ENCODE measurements around the gene DDX31. TPM values are rescaled to one million over a fixed set of nuclear protein-coding genes. Genes with fewer than 3 reads are reported as not detected.

Gene DDX31
- total RNA-seq, 2 experiments from 2014 or later, result 28.3 to 28.8 TPM

DNA sequence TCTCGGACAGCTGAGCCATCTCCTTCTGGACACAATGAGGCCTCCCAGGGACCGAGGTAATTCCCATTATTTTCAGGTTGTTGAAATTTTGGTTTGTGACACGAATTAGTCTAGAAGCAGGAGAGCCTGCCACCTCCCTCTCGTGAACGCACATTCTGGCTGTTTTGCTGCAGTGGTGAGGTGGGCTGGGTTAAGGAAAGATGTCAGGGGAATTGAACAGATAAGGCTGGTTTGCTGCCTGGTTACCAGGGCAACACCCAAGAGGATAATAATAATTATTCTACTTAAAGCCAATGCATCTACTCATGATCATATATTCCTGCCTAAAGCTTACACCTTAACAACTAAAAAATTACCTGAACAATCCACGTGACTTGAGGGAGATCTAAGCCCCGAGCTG is 38.1 kb downstream of the DDX31 start:
- Histone ChIP-seq H4K20me1 (ENCODE audit: insufficient read depth, low read length) (no peaks in the 10 kb centered on the region), H3K4me2 (ENCODE audit: low read length) (no peak overlapping the region), H3K4me3 (ENCODE audit: low read depth, low read length, poor library complexity, severe bottlenecking) (no peak overlapping the region), H3K4me1 (ENCODE audit: insufficient read depth, low read length, poor library complexity, severe bottlenecking) (no peaks in the 10 kb centered on the region), H3K9me2 (ENCODE audit: insufficient read depth, low read length) (no peaks in the 10 kb centered on the region), H3K27ac (ENCODE audit: low read depth, low read length, poor library complexity, severe bottlenecking) (no peak overlapping the region), H3K36me3 (ENCODE audit: insufficient read depth, low read length) (peaks cover 79% of the 10 kb centered on the region), H3K79me2 (ENCODE audit: insufficient read depth, low read depth, low read length) (no peaks in the 10 kb centered on the region), H3K9me3 (ENCODE audit: low read length) (no peaks in the 10 kb centered on the region), H2AFZ (ENCODE audit: low read length) (no peak overlapping the region)
- no peak for TF ChIP-seq EZH2phosphoT487 (IDR thresholded peaks at IDR 0.05; ENCODE audit: borderline replicate concordance, low read depth, low read length)
- TF ChIP-seq, protein P1, sequence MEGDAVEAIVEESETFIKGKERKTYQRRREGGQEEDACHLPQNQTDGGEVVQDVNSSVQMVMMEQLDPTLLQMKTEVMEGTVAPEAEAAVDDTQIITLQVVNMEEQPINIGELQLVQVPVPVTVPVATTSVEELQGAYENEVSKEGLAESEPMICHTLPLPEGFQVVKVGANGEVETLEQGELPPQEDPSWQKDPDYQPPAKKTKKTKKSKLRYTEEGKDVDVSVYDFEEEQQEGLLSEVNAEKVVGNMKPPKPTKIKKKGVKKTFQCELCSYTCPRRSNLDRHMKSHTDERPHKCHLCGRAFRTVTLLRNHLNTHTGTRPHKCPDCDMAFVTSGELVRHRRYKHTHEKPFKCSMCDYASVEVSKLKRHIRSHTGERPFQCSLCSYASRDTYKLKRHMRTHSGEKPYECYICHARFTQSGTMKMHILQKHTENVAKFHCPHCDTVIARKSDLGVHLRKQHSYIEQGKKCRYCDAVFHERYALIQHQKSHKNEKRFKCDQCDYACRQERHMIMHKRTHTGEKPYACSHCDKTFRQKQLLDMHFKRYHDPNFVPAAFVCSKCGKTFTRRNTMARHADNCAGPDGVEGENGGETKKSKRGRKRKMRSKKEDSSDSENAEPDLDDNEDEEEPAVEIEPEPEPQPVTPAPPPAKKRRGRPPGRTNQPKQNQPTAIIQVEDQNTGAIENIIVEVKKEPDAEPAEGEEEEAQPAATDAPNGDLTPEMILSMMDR (conservative IDR thresholded peaks at IDR 0.05; ENCODE audit: low read length), result no peak
- ChIA-PET CTCF (ENCODE audit: unreplicated experiment) (no interaction called here), POLR2A (no interaction called here)
- no peak for DNase-seq (ENCODE audit: low spot score)
- no TSS peak for BruUV-seq (replicated peaks)
- intact Hi-C loops (cut with micrococcal nuclease; ENCODE audit: unreplicated experiment), result no loop called here

DNA sequence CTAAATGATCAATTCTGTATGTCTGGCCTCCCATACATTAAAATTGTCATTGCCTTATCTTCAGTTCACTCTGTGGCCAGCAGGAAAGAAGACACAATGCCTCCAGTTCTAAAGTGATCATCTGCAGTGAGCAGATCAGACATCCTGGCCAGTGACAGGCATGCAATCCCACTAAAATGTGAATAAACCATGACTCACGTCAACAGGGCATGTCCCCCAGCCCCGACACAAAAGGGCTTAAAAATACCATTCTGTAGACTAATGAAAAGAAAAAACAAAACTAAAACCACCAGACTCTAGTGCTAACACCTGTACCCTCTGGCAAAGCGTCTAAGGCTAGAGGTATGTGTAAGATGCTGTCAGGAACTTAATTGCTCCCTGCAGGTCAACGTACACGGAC is 38.5 kb downstream of the DDX31 start:
- intact Hi-C loops (cut with micrococcal nuclease; ENCODE audit: unreplicated experiment), result no loop called here
- H3K4me2 ChIP-seq (ENCODE audit: low read length), result no peak overlapping the region
- TF ChIP-seq, protein P1 (conservative IDR thresholded peaks at IDR 0.05; ENCODE audit: low read length), result no peak
- no peak for TF ChIP-seq EZH2phosphoT487 (IDR thresholded peaks at IDR 0.05; ENCODE audit: borderline replicate concordance, low read depth, low read length)
- H2AFZ ChIP-seq (ENCODE audit: low read length), result no peak overlapping the region
- no peaks in the 10 kb centered on the region for H3K4me1 ChIP-seq (ENCODE audit: insufficient read depth, low read length, poor library complexity, severe bottlenecking)
- POLR2A ChIA-PET, result no interaction called here
- H3K4me3 ChIP-seq (ENCODE audit: low read depth, low read length, poor library complexity, severe bottlenecking), result no peak overlapping the region
- H3K79me2 ChIP-seq (ENCODE audit: insufficient read depth, low read depth, low read length), result no peaks in the 10 kb centered on the region
- CTCF ChIA-PET (ENCODE audit: unreplicated experiment), result no interaction called here
- peaks cover 80% of the 10 kb centered on the region for H3K36me3 ChIP-seq (ENCODE audit: insufficient read depth, low read length)
- H4K20me1 ChIP-seq (ENCODE audit: insufficient read depth, low read length), result no peaks in the 10 kb centered on the region
- no peak for DNase-seq (ENCODE audit: low spot score)
- H3K9me3 ChIP-seq (ENCODE audit: low read length), result no peaks in the 10 kb centered on the region
- no TSS peak for BruUV-seq (replicated peaks)
- no peak overlapping the region for H3K27ac ChIP-seq (ENCODE audit: low read depth, low read length, poor library complexity, severe bottlenecking)
- no peaks in the 10 kb centered on the region for H3K9me2 ChIP-seq (ENCODE audit: insufficient read depth, low read length)

DNA sequence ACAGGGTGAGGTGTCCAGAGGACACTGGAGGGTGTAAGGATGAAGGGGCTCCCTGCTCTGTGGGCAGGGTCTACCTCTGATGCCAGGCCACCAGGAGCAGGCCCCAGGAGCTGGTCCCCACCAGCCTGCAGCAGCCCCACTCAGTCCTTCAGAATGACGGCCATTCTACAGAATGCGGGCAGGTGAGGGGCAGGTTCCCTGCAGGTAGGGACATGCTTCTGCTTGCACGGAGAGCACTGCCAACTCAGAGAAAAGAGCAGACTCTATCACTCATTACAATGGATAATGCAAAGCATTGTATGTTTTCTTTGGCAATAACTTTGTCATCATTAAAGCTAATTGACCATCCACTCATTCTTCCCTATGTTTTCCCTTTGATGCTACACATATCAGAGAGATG is 39.0 kb downstream of the DDX31 start:
- peaks cover 79% of the 10 kb centered on the region for H3K36me3 ChIP-seq (ENCODE audit: insufficient read depth, low read length)
- H3K4me3 ChIP-seq (ENCODE audit: low read depth, low read length, poor library complexity, severe bottlenecking), result no peak overlapping the region
- ChIA-PET POLR2A (no interaction called here), CTCF (ENCODE audit: unreplicated experiment) (no interaction called here)
- H2AFZ ChIP-seq (ENCODE audit: low read length), result no peak overlapping the region
- intact Hi-C loops (cut with micrococcal nuclease; ENCODE audit: unreplicated experiment), result no loop called here
- DNase-seq (ENCODE audit: low spot score), result no peak
- no peaks in the 10 kb centered on the region for H3K9me2 ChIP-seq (ENCODE audit: insufficient read depth, low read length)
- no peaks in the 10 kb centered on the region for H4K20me1 ChIP-seq (ENCODE audit: insufficient read depth, low read length)
- no peaks in the 10 kb centered on the region for H3K9me3 ChIP-seq (ENCODE audit: low read length)
- no peak overlapping the region for H3K4me2 ChIP-seq (ENCODE audit: low read length)
- H3K27ac ChIP-seq (ENCODE audit: low read depth, low read length, poor library complexity, severe bottlenecking), result no peak overlapping the region
- no peaks in the 10 kb centered on the region for H3K4me1 ChIP-seq (ENCODE audit: insufficient read depth, low read length, poor library complexity, severe bottlenecking)
- no peaks in the 10 kb centered on the region for H3K79me2 ChIP-seq (ENCODE audit: insufficient read depth, low read depth, low read length)
- no peak for TF ChIP-seq EZH2phosphoT487 (IDR thresholded peaks at IDR 0.05; ENCODE audit: borderline replicate concordance, low read depth, low read length)
- TF ChIP-seq, protein P1 (conservative IDR thresholded peaks at IDR 0.05; ENCODE audit: low read length), result no peak
- BruUV-seq (replicated peaks), result no TSS peak
